Hematopoietic multipotent progenitor cell treated with erythropoietin and hydrocortisone succinate and interleukin-3 and kit ligand, for 6 days (in vitro differentiated cells): ENCODE measurements around the gene CLRN2.
"Not testable (repeated sequence)": the region's sequence is repeated elsewhere in the genome, so short reads cannot be mapped to it uniquely, and the experiment has no call there.

Source experiments
- DNase-seq: peaks from one replicate; pipeline ENCODE4 v3.0.0-alpha.2; 2015

The CLRN2 gene

GRCh38 chr4:17546222-17546621, 31.3 kb downstream of the CLRN2 start:
- DNase-seq, result no peak

GRCh38 chr4:17546678-17547077, 31.7 kb downstream of the CLRN2 start:
- DNase-seq, result no peak

GRCh38 chr4:17550549-17550948, 35.6 kb downstream of the CLRN2 start:
- no peak for DNase-seq

GRCh38 chr4:17552427-17552826, 37.5 kb downstream of the CLRN2 start:
- no peak for DNase-seq

GRCh38 chr4:17554568-17554967, 39.6 kb downstream of the CLRN2 start:
- DNase-seq, result no peak

GRCh38 chr4:17556498-17556897, 41.5 kb downstream of the CLRN2 start:
- no peak for DNase-seq

GRCh38 chr4:17557880-17558279, 42.9 kb downstream of the CLRN2 start:
- DNase-seq, result no peak

GRCh38 chr4:17558941-17559708, 44.2 kb downstream of the CLRN2 start:
- DNase-seq, result no peak

- no peak for DNase-seq
These were observed 44.7 kb downstream of the CLRN2 start for GRCh38 chr4:17559709-17560048.

- DNase-seq, result no peak
These were observed 45.2 kb downstream of the CLRN2 start for GRCh38 chr4:17560065-17560673.

GRCh38 chr4:17561195-17561909, 46.4 kb downstream of the CLRN2 start:
- DNase-seq, result no peak

- peak; percentile 30 for DNase-seq
These were observed 47.2 kb downstream of the CLRN2 start for GRCh38 chr4:17562157-17562556.

- DNase-seq, result no peak
These were observed 50.9 kb downstream of the CLRN2 start for GRCh38 chr4:17565846-17566245.

- no peak for DNase-seq
These were observed 52.3 kb downstream of the CLRN2 start for GRCh38 chr4:17567271-17567670.

GRCh38 chr4:17574206-17574605, 59.2 kb downstream of the CLRN2 start:
- DNase-seq, result no peak

GRCh38 chr4:17575177-17575576, 60.2 kb downstream of the CLRN2 start:
- DNase-seq, result not testable (repeated sequence)
